ENCODE results near the gene MYO1H.

Gene MYO1H

GRCh38 chr12:109331301-109331952, 16.3 kb upstream of the MYO1H start:
- no peak for TF ChIP-seq FOXP2 (optimal IDR thresholded peaks at IDR 0.05; ENCODE audit: control extremely low read depth, extremely low read length, insufficient read depth)
- TF ChIP-seq EZH2 (IDR thresholded peaks at IDR 0.05), result no peak
- TF ChIP-seq POLR2AphosphoS5 (IDR thresholded peaks at IDR 0.05; ENCODE audit: borderline replicate concordance, low read depth, low read length), result no peak
- Histone ChIP-seq H3K36me3 (ENCODE audit: insufficient read depth, low read length) (no peaks in the 10 kb centered on the region), H3K9ac (ENCODE audit: insufficient read length) (no peak overlapping the region), H3K4me3 (no peak overlapping the region), H3K9me3 (ENCODE audit: low read depth, low read length) (no peaks in the 10 kb centered on the region), H3K27ac (no peak overlapping the region)
- DNase-seq (ENCODE audit: low read depth, low spot score), result no peak

DNA sequence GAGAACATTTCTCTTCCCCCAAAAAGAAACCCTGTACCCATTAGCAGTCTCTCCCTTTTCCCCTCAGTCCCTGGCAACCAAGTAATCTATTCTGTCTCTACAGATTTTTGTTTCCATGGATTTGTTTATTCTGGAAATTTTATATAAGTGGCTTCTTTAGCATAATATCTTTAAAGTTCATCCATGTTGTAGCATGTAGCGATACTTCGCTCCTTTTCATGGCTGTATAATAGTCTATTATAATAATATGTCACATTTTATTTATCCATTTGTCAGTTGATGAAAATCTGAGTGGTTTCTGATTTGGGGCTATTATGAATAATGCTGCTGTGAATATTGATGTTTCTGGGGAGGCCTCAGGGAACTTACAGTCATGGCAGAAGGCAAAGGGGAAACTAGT, 12.8 kb upstream of the MYO1H start:
- H3K9ac ChIP-seq (ENCODE audit: insufficient read length), result no peak overlapping the region
- H3K36me3 ChIP-seq (ENCODE audit: insufficient read depth, low read length), result no peaks in the 10 kb centered on the region
- no peaks in the 10 kb centered on the region for H3K9me3 ChIP-seq (ENCODE audit: low read depth, low read length)
- H3K4me3 ChIP-seq, result no peak overlapping the region
- TF ChIP-seq EZH2 (IDR thresholded peaks at IDR 0.05) (no peak), POLR2AphosphoS5 (IDR thresholded peaks at IDR 0.05; ENCODE audit: borderline replicate concordance, low read depth, low read length) (no peak), FOXP2 (optimal IDR thresholded peaks at IDR 0.05; ENCODE audit: control extremely low read depth, extremely low read length, insufficient read depth) (no peak)
- no peak overlapping the region for H3K27ac ChIP-seq
- no peak for DNase-seq (ENCODE audit: low read depth, low spot score)

DNA sequence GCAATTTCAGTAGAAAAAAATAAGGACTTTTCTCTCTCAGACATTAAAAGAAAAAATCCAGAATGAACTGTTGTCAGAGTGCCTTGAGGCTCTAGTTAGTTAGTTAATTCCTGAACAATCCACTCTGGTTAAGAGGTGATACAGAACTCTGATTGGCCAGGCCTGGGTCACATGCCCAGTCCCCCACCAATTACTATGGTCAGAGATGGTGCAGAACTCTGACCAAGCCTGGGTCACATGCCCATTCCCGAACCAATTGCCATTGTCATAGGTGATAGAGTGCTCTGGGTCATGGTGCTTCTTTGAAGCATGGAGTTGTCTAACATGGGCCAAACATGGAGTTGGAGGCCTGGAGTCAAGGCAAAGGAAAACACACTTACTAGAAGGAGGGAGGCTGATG, 11.1 kb upstream of the MYO1H start:
- no peaks in the 10 kb centered on the region for H3K9me3 ChIP-seq (ENCODE audit: low read depth, low read length)
- TF ChIP-seq EZH2 (IDR thresholded peaks at IDR 0.05) (no peak), FOXP2 (optimal IDR thresholded peaks at IDR 0.05; ENCODE audit: control extremely low read depth, extremely low read length, insufficient read depth) (no peak), POLR2AphosphoS5 (IDR thresholded peaks at IDR 0.05; ENCODE audit: borderline replicate concordance, low read depth, low read length) (no peak)
- no peak overlapping the region for H3K9ac ChIP-seq (ENCODE audit: insufficient read length)
- no peak overlapping the region for H3K4me3 ChIP-seq
- no peak overlapping the region for H3K27ac ChIP-seq
- H3K36me3 ChIP-seq (ENCODE audit: insufficient read depth, low read length), result no peaks in the 10 kb centered on the region
- DNase-seq (ENCODE audit: low read depth, low spot score), result no peak

DNA sequence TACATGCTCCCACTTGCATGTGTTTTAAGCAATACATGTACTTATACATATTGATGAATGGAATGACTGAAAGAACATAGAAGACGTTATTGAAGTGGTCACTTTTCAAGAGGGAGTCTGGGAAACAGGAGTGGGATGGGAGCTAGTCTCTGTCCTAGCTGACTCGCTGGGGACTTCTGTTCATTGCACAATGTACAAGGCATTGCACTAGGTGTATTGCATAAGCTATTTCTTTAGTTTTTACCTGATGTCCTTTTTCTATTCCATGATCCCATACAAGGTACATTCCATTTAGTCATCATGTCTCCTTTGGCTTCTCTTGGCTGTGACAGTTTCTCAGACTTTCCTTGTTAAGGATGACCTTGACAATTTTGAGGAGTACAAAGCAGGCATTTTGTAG, 4.0 kb upstream of the MYO1H start:
- TF ChIP-seq EZH2 (IDR thresholded peaks at IDR 0.05), result no peak
- no peak for TF ChIP-seq FOXP2 (optimal IDR thresholded peaks at IDR 0.05; ENCODE audit: control extremely low read depth, extremely low read length, insufficient read depth)
- Histone ChIP-seq H3K9ac (ENCODE audit: insufficient read length) (no peak overlapping the region), H3K27ac (no peak overlapping the region), H3K4me3 (no peak overlapping the region), H3K9me3 (ENCODE audit: low read depth, low read length) (no peaks in the 10 kb centered on the region), H3K36me3 (ENCODE audit: insufficient read depth, low read length) (no peaks in the 10 kb centered on the region)
- DNase-seq (ENCODE audit: low read depth, low spot score), result no peak

DNA sequence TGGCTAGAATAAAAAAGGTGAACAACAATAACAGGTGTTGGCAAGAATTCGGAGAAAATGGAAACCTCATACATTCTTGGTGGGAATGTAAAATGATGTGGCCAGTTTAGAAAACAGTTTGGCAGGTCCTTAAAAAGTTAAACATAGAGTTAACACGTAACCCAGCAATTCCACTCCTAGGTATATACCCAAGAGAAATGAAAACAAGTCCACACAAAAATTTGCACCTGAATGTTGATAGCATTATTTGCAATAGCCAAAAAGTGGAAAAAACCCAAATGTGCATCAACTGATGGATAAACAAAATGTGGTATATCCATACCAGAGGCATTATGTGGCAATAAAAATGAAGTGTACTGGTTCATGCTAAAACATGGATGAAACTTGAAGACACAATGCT, 2.3 kb upstream of the MYO1H start:
- no peak for DNase-seq (ENCODE audit: low read depth, low spot score)
- TF ChIP-seq FOXP2 (optimal IDR thresholded peaks at IDR 0.05; ENCODE audit: control extremely low read depth, extremely low read length, insufficient read depth) (no peak), POLR2AphosphoS5 (IDR thresholded peaks at IDR 0.05; ENCODE audit: borderline replicate concordance, low read depth, low read length) (no peak), EZH2 (IDR thresholded peaks at IDR 0.05) (no peak)
- no peaks in the 10 kb centered on the region for H3K9me3 ChIP-seq (ENCODE audit: low read depth, low read length)
- no peak overlapping the region for H3K27ac ChIP-seq
- H3K36me3 ChIP-seq (ENCODE audit: insufficient read depth, low read length), result no peaks in the 10 kb centered on the region
- H3K4me3 ChIP-seq, result no peak overlapping the region
- H3K9ac ChIP-seq (ENCODE audit: insufficient read length), result no peak overlapping the region

- H3K9ac ChIP-seq (ENCODE audit: insufficient read length), result no peak overlapping the region
- H3K36me3 ChIP-seq (ENCODE audit: insufficient read depth, low read length), result no peaks in the 10 kb centered on the region
- no peak overlapping the region for H3K4me3 ChIP-seq
- no peak for TF ChIP-seq EZH2 (IDR thresholded peaks at IDR 0.05)
- no peak for TF ChIP-seq POLR2AphosphoS5 (IDR thresholded peaks at IDR 0.05; ENCODE audit: borderline replicate concordance, low read depth, low read length)
- TF ChIP-seq FOXP2 (optimal IDR thresholded peaks at IDR 0.05; ENCODE audit: control extremely low read depth, extremely low read length, insufficient read depth), result no peak
- H3K9me3 ChIP-seq (ENCODE audit: low read depth, low read length), result no peaks in the 10 kb centered on the region
- H3K27ac ChIP-seq, result no peak overlapping the region
- no peak for DNase-seq (ENCODE audit: low read depth, low spot score)
Observed at GRCh38 chr12:109346920-109347319, 780 bp upstream of the MYO1H start.

DNA sequence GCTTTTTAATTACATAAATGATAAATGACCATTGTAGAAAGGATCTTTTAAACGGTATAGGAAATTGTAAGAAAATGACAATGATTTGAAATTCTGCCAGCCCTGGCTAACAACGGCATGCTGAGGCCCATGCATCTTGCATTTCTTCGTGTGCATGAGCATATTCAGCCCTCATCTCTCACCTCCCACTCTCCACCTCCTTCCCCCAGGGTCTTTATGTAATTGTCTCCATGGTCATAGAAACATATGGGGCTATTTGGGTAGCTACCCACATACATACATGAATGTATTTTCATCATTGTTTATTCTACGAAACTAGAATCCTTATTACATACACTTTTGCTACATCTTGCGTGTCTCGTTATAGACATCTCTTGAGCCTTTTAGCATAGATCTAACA, 4.5 kb downstream of the MYO1H start:
- H3K36me3 ChIP-seq (ENCODE audit: insufficient read depth, low read length), result no peaks in the 10 kb centered on the region
- no peak overlapping the region for H3K4me3 ChIP-seq
- H3K27ac ChIP-seq, result no peak overlapping the region
- H3K9me3 ChIP-seq (ENCODE audit: low read depth, low read length), result no peaks in the 10 kb centered on the region
- no peak overlapping the region for H3K9ac ChIP-seq (ENCODE audit: insufficient read length)
- TF ChIP-seq EZH2 (IDR thresholded peaks at IDR 0.05), result no peak
- TF ChIP-seq POLR2AphosphoS5 (IDR thresholded peaks at IDR 0.05; ENCODE audit: borderline replicate concordance, low read depth, low read length), result no peak
- TF ChIP-seq FOXP2 (optimal IDR thresholded peaks at IDR 0.05; ENCODE audit: control extremely low read depth, extremely low read length, insufficient read depth), result no peak
- DNase-seq (ENCODE audit: low read depth, low spot score), result no peak

DNA sequence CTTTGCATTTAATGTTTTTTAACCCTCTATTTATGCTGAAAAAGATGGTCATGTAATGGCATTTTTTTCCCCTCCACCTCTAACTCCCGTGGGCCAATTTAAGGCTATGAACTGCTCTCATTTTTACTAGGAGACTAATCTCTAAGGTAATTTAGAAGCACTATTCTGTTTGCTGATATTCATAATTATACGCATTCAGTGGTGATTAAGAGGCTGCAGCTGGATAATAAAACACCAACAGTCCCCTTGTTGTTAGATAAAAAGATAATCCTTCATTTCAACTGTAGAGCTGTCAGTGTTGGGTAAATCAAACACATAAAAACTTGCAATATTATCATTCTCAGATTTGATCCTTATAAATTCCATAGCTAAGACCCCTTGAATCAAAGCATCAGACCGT, 8.9 kb downstream of the MYO1H start:
- no peaks in the 10 kb centered on the region for H3K36me3 ChIP-seq (ENCODE audit: insufficient read depth, low read length)
- no peak overlapping the region for H3K4me3 ChIP-seq
- H3K9me3 ChIP-seq (ENCODE audit: low read depth, low read length), result no peaks in the 10 kb centered on the region
- DNase-seq (ENCODE audit: low read depth, low spot score), result no peak
- H3K9ac ChIP-seq (ENCODE audit: insufficient read length), result no peak overlapping the region
- no peak overlapping the region for H3K27ac ChIP-seq
- no peak for TF ChIP-seq EZH2 (IDR thresholded peaks at IDR 0.05)

- Histone ChIP-seq H3K9me3 (ENCODE audit: low read depth, low read length) (no peaks in the 10 kb centered on the region), H3K4me3 (no peak overlapping the region), H3K27ac (no peak overlapping the region), H3K9ac (ENCODE audit: insufficient read length) (no peak overlapping the region), H3K36me3 (ENCODE audit: insufficient read depth, low read length) (no peaks in the 10 kb centered on the region)
- DNase-seq (ENCODE audit: low read depth, low spot score), result no peak
- TF ChIP-seq FOXP2 (optimal IDR thresholded peaks at IDR 0.05; ENCODE audit: control extremely low read depth, extremely low read length, insufficient read depth), result no peak
- no peak for TF ChIP-seq EZH2 (IDR thresholded peaks at IDR 0.05)
Observed at GRCh38 chr12:109357032-109357431, 9.3 kb downstream of the MYO1H start.

All from SK-N-MC (cell line).